ENCODE results near the gene EMP2. TPM values are rescaled to one million over a fixed set of nuclear protein-coding genes. Genes with fewer than 3 reads are reported as not detected.

The EMP2 gene
- total and polyA plus RNA-seq, 3 donors from 2014 or later: 9.3 to 18.4 (median 13.1) TPM

GRCh38 chr16:10576390-10577304 is 3.8 kb downstream of the EMP2 start:
- TF ChIP-seq POLR2A (IDR thresholded peaks at IDR 0.05) (no peak), CTCF (IDR thresholded peaks at IDR 0.05) (no peak)

GRCh38 chr16:10575506-10576130 is 4.8 kb downstream of the EMP2 start:
- no peak overlapping the region for H3K27ac ChIP-seq
- no peak overlapping the region for H3K4me3 ChIP-seq
- H3K36me3 ChIP-seq (ENCODE audit: low read depth, missing control alignments): no peaks in the 10 kb centered on the region
- H3K27me3 ChIP-seq: no peaks in the 10 kb centered on the region
- no peaks in the 10 kb centered on the region for H3K9me3 ChIP-seq
- WGBS, 2 donors: 53 to 71% methylated on average over 4 of the region's 4 CpGs
- peaks cover 24% of the 10 kb centered on the region for H3K4me1 ChIP-seq
- TF ChIP-seq POLR2A (IDR thresholded peaks at IDR 0.05): no peak
- no peak for TF ChIP-seq CTCF (IDR thresholded peaks at IDR 0.05)
- intact Hi-C loops (cut with DNase I; ENCODE audit: low total_unique reads): no loop called here
- DNase-seq: no peak

More at GRCh38 chr16:10576390-10577304, 3.8 kb downstream of the EMP2 start:
- DNase-seq: no peak
- H3K9me3 ChIP-seq: no peaks in the 10 kb centered on the region
- no peak overlapping the region for H3K4me3 ChIP-seq
- no peak overlapping the region for H3K27ac ChIP-seq
- H3K4me1 ChIP-seq: peaks cover 24% of the 10 kb centered on the region
- WGBS, 2 donors: 61 to 72% methylated on average over 12 to 16 of the region's 17 CpGs
- no peaks in the 10 kb centered on the region for H3K27me3 ChIP-seq
- intact Hi-C loops (cut with DNase I; ENCODE audit: low total_unique reads): no loop called here
- no peaks in the 10 kb centered on the region for H3K36me3 ChIP-seq (ENCODE audit: low read depth, missing control alignments)

GRCh38 chr16:10572611-10573010 is 7.8 kb downstream of the EMP2 start:
- Histone ChIP-seq H3K36me3 (ENCODE audit: low read depth, missing control alignments) (no peaks in the 10 kb centered on the region), H3K4me3 (no peak overlapping the region), H3K27ac (no peak overlapping the region), H3K27me3 (no peaks in the 10 kb centered on the region), H3K4me1 (peaks cover 10% of the 10 kb centered on the region), H3K9me3 (no peaks in the 10 kb centered on the region)
- intact Hi-C loops (cut with DNase I; ENCODE audit: low total_unique reads): no loop called here
- DNase-seq: no peak
- TF ChIP-seq POLR2A (IDR thresholded peaks at IDR 0.05) (no peak), CTCF (IDR thresholded peaks at IDR 0.05) (no peak)
- WGBS, 2 donors: 92 to 98% methylated on average over 3 of the region's 3 CpGs

- no peaks in the 10 kb centered on the region for H3K36me3 ChIP-seq (ENCODE audit: low read depth, missing control alignments)
- TF ChIP-seq CTCF (IDR thresholded peaks at IDR 0.05) (no peak), POLR2A (IDR thresholded peaks at IDR 0.05) (no peak)
- H3K9me3 ChIP-seq: no peaks in the 10 kb centered on the region
- DNase-seq: no peak
- no peak overlapping the region for H3K4me3 ChIP-seq
- no peaks in the 10 kb centered on the region for H3K27me3 ChIP-seq
- H3K4me1 ChIP-seq: peaks cover 2% of the 10 kb centered on the region
- 70 to 75% methylated on average over 5 of the region's 5 CpGs for WGBS, 2 donors
- H3K27ac ChIP-seq: no peak overlapping the region
- intact Hi-C loops (cut with DNase I; ENCODE audit: low total_unique reads): no loop called here
Measured at GRCh38 chr16:10571354-10571753, 9.0 kb downstream of the EMP2 start.
